Aorta (tissue), 5 donors: ENCODE results near the gene SLC16A6. TPM values are rescaled to one million over a fixed set of nuclear protein-coding genes. Genes with fewer than 3 reads are reported as not detected.

ENCODE experiments used
- ATAC-seq: fragments of 200-7000 bp; cut with Tn5 transposase; one replicate; pipeline ENCODE4 v1.9.1; 2022; ENCODE audit warnings: moderate library complexity; ENCODE audit not compliant: low FRiP score
- DNase-seq, 2 donors: peaks; one replicate each; pipeline ENCODE4 v3.0.0-alpha.2; 2020
- H3K27ac ChIP-seq, 2 donors: one replicate each; pipeline ENCODE4 v1.5.1; 2013; ENCODE audit warnings: low read length in 2 of 2, mild to moderate bottlenecking in 2 of 2, moderate library complexity in 2 of 2, control low read depth in 1 of 2, inconsistent platforms in 1 of 2, low read depth in 1 of 2
- H3K27me3 ChIP-seq, 2 donors: one replicate each; pipeline ENCODE4 v1.6.1; 2013; ENCODE audit warnings: control low read depth in 1 of 2, low read length in 1 of 2, mild to moderate bottlenecking in 1 of 2, moderate library complexity in 1 of 2; ENCODE audit not compliant: insufficient read depth in 2 of 2, control insufficient read depth in 1 of 2
- H3K36me3 ChIP-seq, 2 donors: one replicate each; pipeline ENCODE4 v1.6.1; 2013; ENCODE audit warnings: control low read depth in 1 of 2, low read length in 1 of 2, mild to moderate bottlenecking in 1 of 2; ENCODE audit not compliant: insufficient read depth in 2 of 2, control insufficient read depth in 1 of 2
- H3K4me1 ChIP-seq, 2 donors: one replicate each; pipeline ENCODE4 v1.6.1; 2013; ENCODE audit warnings: low read length in 2 of 2, control low read depth in 1 of 2, mild to moderate bottlenecking in 1 of 2, moderate library complexity in 1 of 2; ENCODE audit not compliant: insufficient read depth in 2 of 2, control insufficient read depth in 1 of 2
- H3K4me3 ChIP-seq, 2 donors: one replicate each; pipeline ENCODE4 v1.5.1; 2013; ENCODE audit warnings: low read length in 2 of 2, control low read depth in 1 of 2, mild to moderate bottlenecking in 1 of 2
- H3K9me3 ChIP-seq: one replicate; pipeline ENCODE4 v1.6.1; 2013; ENCODE audit warnings: mild to moderate bottlenecking, low read length; ENCODE audit not compliant: control insufficient read depth
- whole genome bisulfite sequencing, 2 donors: extraction: QIAGEN DNeasy Blood & Tissue Kit; methylation state at CpG; one replicate each; pipeline ENCODE4 v1.1.7; 2013; 5-methylcytosine and 5-hydroxymethylcytosine counted together
- intact Hi-C, 2 donors: fragments of 100-400 bp; cut with DNase I; formaldehyde crosslinking; loops; one replicate each; pipeline versions ENCODE4 v1.14.2 to v1.15.0; 2022
- polyA plus RNA-seq, 2 donors: library from polyadenylated mRNA; stranded (reverse); fragments of 200-250 nt; gene quantifications; one replicate each; pipeline ENCODE4 v1.2.3, GENCODE V29; 2013
- total RNA-seq, 2 donors: library from RNA; stranded (reverse); fragmentation: NEBNext Ultra II Directional; extraction: Animal tissue kit (Norgen Biotek cat#: 25700); gene quantifications; one replicate each; pipeline ENCODE4 v1.2.1, GENCODE V29; 2021
- donor health status: healthy with polysubstance abuse.
- donor health status: Bipolar disorder and iron deficiency.
- donor health status: DM: no; HTN: no; CAD: no.
- donor health status: DM: no; HTN: no; CAD: no.
- donor health status: DM: yes; HTN: yes; CAD: no.

Gene SLC16A6
- total and polyA plus RNA-seq, 4 donors = 0.38 to 5.4 (median 0.51) TPM; not detected in 1

DNA sequence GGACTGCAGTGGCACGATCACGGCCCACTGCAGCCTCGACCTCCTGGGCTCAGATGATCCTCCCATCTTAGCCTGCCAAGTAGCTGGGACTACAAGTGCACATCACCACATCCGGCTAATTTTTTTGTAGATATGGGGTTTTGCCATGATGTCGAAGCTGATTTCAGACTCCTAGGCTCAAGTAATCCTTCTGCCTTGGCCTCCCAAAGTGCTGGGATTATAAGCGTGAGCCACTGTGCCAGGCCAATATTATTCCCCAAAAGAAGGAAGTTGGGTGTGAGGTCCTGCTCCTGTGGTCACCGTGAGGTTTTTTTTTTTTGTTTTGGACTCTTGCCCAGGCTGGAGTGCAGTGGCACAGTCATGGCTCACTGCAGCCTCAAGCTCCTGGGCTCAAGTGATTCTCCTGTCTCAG is 41.6 kb downstream of the SLC16A6 start:
- intact Hi-C loops = loop anchor here (5.0 to 10.0 kb wide), 6 partner anchors 42 to 263 kb away; partner anchors contain the start of genes PRKAR1A (in 1 of the 2) and WIPI1 (in 1 of the 2)
- no peak overlapping the region for H3K4me3 ChIP-seq
- no peaks in the 10 kb centered on the region for H3K36me3 ChIP-seq
- no peaks in the 10 kb centered on the region for H3K9me3 ChIP-seq
- ATAC-seq (no peak), DNase-seq (no peak)
- H3K27me3 ChIP-seq = no peaks in the 10 kb centered on the region
- peaks cover 0 to 2% of the 10 kb centered on the region in 2 donors for H3K4me1 ChIP-seq
- WGBS, 2 donors = 59 to 62% methylated on average over 7 of the region's 7 CpGs
- H3K27ac ChIP-seq = no peak overlapping the region

DNA sequence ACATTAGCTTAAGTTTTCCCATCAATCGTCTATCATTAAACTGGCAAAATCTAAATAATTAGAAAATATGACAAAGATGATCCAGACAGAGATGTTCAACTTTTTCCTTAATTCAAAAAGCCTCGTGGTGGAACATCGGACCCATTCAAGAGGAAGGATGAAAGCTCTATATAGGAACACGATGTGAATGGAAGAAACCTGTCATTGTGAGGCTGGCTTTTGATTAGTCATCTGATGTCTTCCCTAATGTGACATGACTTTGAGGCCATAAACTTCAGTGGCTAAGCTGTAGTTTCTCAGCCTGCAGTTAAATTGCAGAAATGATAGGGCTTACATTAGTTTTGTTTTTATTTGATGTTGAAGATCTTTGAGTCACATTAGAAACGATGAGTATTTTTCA is 42.0 kb downstream of the SLC16A6 start:
- intact Hi-C loops = loop anchor here (5.0 to 10.0 kb wide), 6 partner anchors 42 to 263 kb away; partner anchors contain the start of genes PRKAR1A (in 1 of the 2) and WIPI1 (in 1 of the 2)
- Histone ChIP-seq H3K4me3 (peak overlapping the region in 1 of 2 donors; percentile 48), H3K27me3 (no peaks in the 10 kb centered on the region), H3K4me1 (peaks cover 0 to 2% of the 10 kb centered on the region in 2 donors), H3K27ac (peak overlapping the region in 1 of 2 donors; percentile 14), H3K36me3 (no peaks in the 10 kb centered on the region), H3K9me3 (no peaks in the 10 kb centered on the region)
- ATAC-seq (no peak), DNase-seq (no peak)
- 62 to 69% methylated on average over 5 of the region's 5 CpGs for WGBS, 2 donors

DNA sequence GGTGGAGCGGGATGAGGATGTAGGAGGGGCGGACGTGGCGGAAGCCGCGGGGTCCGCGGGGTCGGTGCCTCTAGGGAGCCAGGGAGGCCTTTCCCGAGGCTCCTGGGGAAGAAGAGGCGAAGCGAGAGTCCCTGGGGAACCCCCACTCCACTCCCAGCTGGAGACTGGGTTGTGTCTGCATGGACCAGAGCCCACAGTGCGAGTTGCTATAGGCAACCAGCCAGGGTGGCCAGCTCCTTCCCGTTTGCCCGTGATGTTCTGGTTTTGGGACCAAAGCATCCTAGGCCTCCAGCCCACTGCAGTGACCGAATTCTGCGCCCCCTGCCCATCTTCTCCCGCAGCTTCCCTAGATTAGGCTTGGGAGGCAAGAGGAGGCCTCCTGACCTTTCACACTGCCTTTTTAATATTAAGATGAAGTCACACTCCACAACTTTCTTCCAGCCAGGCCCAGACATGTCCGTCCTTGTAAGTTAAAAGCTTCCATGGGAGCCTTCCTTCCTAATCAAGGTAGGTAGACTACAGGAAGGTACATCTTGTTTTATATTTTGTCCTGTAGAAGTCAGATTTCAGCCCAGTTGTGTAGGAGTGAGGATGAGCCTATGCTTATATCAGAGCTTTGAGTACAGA is 42.6 kb downstream of the SLC16A6 start:
- Histone ChIP-seq H3K4me1 (peaks cover 0 to 2% of the 10 kb centered on the region in 2 donors), H3K4me3 (peak overlapping the region; percentile 48 to 55), H3K36me3 (no peaks in the 10 kb centered on the region), H3K9me3 (no peaks in the 10 kb centered on the region), H3K27me3 (no peaks in the 10 kb centered on the region), H3K27ac (peak overlapping the region; percentile 14 to 77)
- peak; percentile 79 for ATAC-seq
- intact Hi-C loops = loop anchor here (5.0 to 10.0 kb wide), 6 partner anchors 41 to 264 kb away; partner anchors contain the start of genes PRKAR1A (in 1 of the 2) and WIPI1 (in 1 of the 2)
- 0% methylated on average over 11 to 19 of the region's 19 CpGs for WGBS, 2 donors
- DNase-seq = peak in 1 of 2 donors; percentile 86

DNA sequence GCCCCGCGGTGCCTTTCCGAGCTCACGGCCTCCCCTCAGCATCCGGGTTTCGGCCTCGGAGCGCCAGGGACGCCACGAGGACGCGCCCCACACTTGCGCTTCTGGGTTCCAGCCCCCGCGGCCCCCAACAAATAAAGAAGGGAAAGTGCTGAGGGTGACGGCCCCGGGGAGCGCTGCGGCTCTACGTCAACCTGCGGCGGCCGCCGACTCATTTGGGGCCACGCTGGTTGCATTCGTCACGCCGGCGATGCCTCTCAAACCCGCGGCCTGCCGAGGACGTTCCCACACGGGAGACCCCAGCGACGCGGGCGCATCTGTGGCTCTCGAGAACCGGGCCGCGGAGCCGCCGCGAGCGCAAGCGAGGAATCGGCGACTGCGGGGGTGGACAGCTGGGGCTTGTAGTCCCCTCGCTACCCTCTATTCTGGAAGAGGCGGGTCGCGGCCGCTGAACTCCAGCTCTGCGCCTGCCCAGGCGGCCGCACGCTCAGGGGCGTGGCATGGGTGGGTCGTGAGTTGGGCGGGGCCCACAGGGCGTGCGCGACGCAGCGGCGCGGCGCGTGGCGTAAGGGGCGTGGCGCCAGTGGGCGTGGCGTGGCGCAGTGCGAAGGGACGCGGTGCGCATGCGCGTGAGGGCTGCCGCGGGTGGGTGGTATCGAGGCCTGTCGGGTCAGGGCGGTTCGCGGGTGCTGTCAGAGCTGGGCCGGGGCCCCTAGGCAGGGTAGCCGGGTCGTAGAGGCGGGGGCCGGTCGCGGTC is 43.3 kb downstream of the SLC16A6 start, which contains the start of gene AMZ2:
TSS of gene AMZ2 (plus strand) at position 599 of the 754 bp plus-strand sequence. CDS start 2,145 bp downstream, outside the sequence.
- peak within 1 kb of the TSS; percentile 64 to 71 for H3K4me3 ChIP-seq
- peak within 1 kb of the TSS; percentile 25 to 77 for H3K27ac ChIP-seq
- H3K27me3 ChIP-seq = no peaks in the 10 kb centered on the region
- H3K9me3 ChIP-seq = no peaks in the 10 kb centered on the region
- intact Hi-C loops = loop anchor here (5.0 to 10.0 kb wide), 6 partner anchors 40 to 265 kb away; partner anchors contain the start of genes PRKAR1A (in 1 of the 2) and WIPI1 (in 1 of the 2)
- peak; percentile 99 for ATAC-seq
- H3K4me1 ChIP-seq = peaks cover 0 to 2% of the 10 kb centered on the region in 2 donors
- H3K36me3 ChIP-seq = no peaks in the 10 kb centered on the region
- 0 to 1% methylated on average over 82 to 97 of the region's 97 CpGs for WGBS, 2 donors
- peak; percentile 96 to 99 for DNase-seq

- Histone ChIP-seq H3K4me3 (no peak overlapping the region), H3K4me1 (peaks cover 0 to 2% of the 10 kb centered on the region in 2 donors), H3K36me3 (no peaks in the 10 kb centered on the region), H3K27ac (no peak overlapping the region), H3K9me3 (no peaks in the 10 kb centered on the region), H3K27me3 (no peaks in the 10 kb centered on the region)
- ATAC-seq (no peak), DNase-seq (no peak)
- 91 to 92% methylated on average over 24 of the region's 24 CpGs for WGBS, 2 donors
- intact Hi-C loops = loop anchor here (5.0 to 10.0 kb wide), 6 partner anchors 39 to 266 kb away; partner anchors contain the start of genes PRKAR1A (in 1 of the 2) and WIPI1 (in 1 of the 2)
Observed at GRCh38 chr17:68246271-68247028, 44.5 kb downstream of the SLC16A6 start.

DNA sequence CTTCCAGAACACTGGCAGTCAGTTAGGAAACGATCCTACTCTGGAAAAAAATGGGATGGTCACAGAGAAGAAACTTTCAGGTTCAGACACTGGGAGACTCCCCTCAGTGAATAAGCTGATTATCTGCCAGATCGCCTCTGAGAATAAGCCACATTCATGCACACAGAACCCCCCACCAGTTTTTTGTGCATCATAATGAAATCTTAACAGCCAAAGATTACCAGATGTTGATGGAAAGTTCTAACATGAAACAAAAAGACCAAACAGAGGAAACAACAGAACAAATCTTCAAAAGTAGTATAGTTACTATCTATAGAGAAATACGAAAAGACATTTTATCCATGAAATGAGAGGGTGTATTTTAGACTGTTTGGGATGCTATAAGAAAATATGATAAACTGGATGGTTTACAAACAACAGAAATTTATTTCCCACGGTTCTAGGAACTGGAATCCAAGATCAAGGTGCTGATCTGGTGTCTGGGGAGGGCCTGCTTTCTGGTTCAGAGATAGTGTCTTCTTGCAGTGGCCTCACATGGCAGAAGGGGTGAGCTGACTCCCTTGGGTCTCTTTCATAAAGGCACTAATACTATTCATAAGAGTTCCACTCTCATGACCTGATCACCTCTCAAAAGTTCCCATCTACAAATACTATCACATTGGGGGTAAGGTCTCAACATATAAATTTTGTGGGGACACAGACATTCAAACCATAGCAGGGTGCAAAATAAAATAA is 51.1 kb downstream of the SLC16A6 start:
- Histone ChIP-seq H3K9me3 (no peaks in the 10 kb centered on the region), H3K27ac (no peak overlapping the region), H3K4me3 (no peak overlapping the region), H3K4me1 (no peaks in the 10 kb centered on the region), H3K27me3 (no peaks in the 10 kb centered on the region), H3K36me3 (no peaks in the 10 kb centered on the region)
- DNase-seq (no peak), ATAC-seq (no peak)
- WGBS, 2 donors = 86 to 93% methylated on average over 4 of the region's 4 CpGs
- intact Hi-C loops = loop anchor here in 1 of 2 donors (10.0 kb wide), 1 partner anchor 135 kb away; no protein-coding TSS in a partner anchor

DNA sequence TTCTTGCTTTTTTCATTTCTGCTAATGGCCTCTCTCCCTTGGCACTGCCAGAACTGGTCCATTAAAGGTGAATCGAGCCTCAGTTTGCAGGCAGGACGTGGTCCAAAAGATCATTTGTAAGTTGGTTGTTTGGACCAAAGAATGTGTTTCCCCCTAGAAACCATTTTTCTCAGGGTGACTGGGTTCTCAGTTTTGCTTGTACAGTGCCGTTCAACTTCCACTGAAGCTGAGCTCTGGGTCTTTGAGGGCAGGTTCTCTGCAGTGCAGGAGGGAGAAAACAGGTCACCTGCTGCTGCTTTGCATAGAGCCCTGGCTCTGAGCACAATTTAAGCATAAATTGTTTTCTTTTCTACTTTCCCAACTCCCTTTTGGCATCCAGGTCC is 52.1 kb downstream of the SLC16A6 start:
- Histone ChIP-seq H3K4me1 (no peaks in the 10 kb centered on the region), H3K27ac (no peak overlapping the region)
- 87 to 89% methylated on average over 3 of the region's 3 CpGs for WGBS, 2 donors

More for the DNA sequence above, 52.1 kb downstream of the SLC16A6 start:
- no peak for ATAC-seq
- no peak overlapping the region for H3K4me3 ChIP-seq
- no peak for DNase-seq
- intact Hi-C loops = no loop called here
- no peaks in the 10 kb centered on the region for H3K27me3 ChIP-seq
- H3K9me3 ChIP-seq = no peaks in the 10 kb centered on the region
- H3K36me3 ChIP-seq = no peaks in the 10 kb centered on the region
